ENCODE data around the gene HAL.
"Not testable (repeated sequence)": the region's sequence is repeated elsewhere in the genome, so short reads cannot be mapped to it uniquely, and the experiment has no call there.

The HAL gene

GRCh38 chr12:95970905-95971304, 25.2 kb downstream of the HAL start:
- H2AFZ ChIP-seq (ENCODE audit: low read length): no peak overlapping the region
- H3K79me2 ChIP-seq (ENCODE audit: low read length): no peaks in the 10 kb centered on the region
- H3K4me2 ChIP-seq (ENCODE audit: low read depth, low read length): no peak overlapping the region
- peaks cover 5% of the 10 kb centered on the region for H3F3A ChIP-seq (ENCODE audit: insufficient read depth, low read length)
- no peaks in the 10 kb centered on the region for H4K20me1 ChIP-seq (ENCODE audit: insufficient read depth, low read length)
- peaks cover 21% of the 10 kb centered on the region for H3K4me1 ChIP-seq (ENCODE audit: low read length)
- no peak overlapping the region for H3K27ac ChIP-seq (ENCODE audit: low read length)
- no peak for DNase-seq
- no peak overlapping the region for H3K4me3 ChIP-seq (ENCODE audit: low read length)
- no peaks in the 10 kb centered on the region for H3K9me3 ChIP-seq (replicated peaks; ENCODE audit: insufficient read depth, low read length)
- no peaks in the 10 kb centered on the region for H3K9me2 ChIP-seq (replicated peaks; ENCODE audit: insufficient read depth, low read length)
- H3K36me3 ChIP-seq (replicated peaks; ENCODE audit: insufficient read depth, low read length): no peaks in the 10 kb centered on the region
- H3K9ac ChIP-seq (ENCODE audit: low read length): no peak overlapping the region
- TF ChIP-seq CTCF (IDR thresholded peaks at IDR 0.05; ENCODE audit: low read length): no peak
- H3K27me3 ChIP-seq (replicated peaks; ENCODE audit: insufficient read depth, low read length): no peaks in the 10 kb centered on the region

GRCh38 chr12:95969116-95969515, 27.0 kb downstream of the HAL start:
- not testable (repeated sequence) for DNase-seq; H3K9me2 ChIP-seq (replicated peaks; ENCODE audit: insufficient read depth, low read length); H3K79me2 ChIP-seq (ENCODE audit: low read length); H3K4me3 ChIP-seq (ENCODE audit: low read length); H3F3A ChIP-seq (ENCODE audit: insufficient read depth, low read length); H3K27me3 ChIP-seq (replicated peaks; ENCODE audit: insufficient read depth, low read length); H3K36me3 ChIP-seq (replicated peaks; ENCODE audit: insufficient read depth, low read length); H3K27ac ChIP-seq (ENCODE audit: low read length); H3K4me2 ChIP-seq (ENCODE audit: low read depth, low read length); H3K9me3 ChIP-seq (replicated peaks; ENCODE audit: insufficient read depth, low read length); H3K9ac ChIP-seq (ENCODE audit: low read length); H2AFZ ChIP-seq (ENCODE audit: low read length); H4K20me1 ChIP-seq (ENCODE audit: insufficient read depth, low read length)
- peaks cover 21% of the 10 kb centered on the region for H3K4me1 ChIP-seq (ENCODE audit: low read length)

GRCh38 chr12:95967301-95967700, 28.8 kb downstream of the HAL start:
- no peaks in the 10 kb centered on the region for H3F3A ChIP-seq (ENCODE audit: insufficient read depth, low read length)
- no peaks in the 10 kb centered on the region for H3K36me3 ChIP-seq (replicated peaks; ENCODE audit: insufficient read depth, low read length)
- no peak for DNase-seq
- H3K9ac ChIP-seq (ENCODE audit: low read length): no peak overlapping the region
- no peak overlapping the region for H3K4me3 ChIP-seq (ENCODE audit: low read length)
- no peak overlapping the region for H3K27ac ChIP-seq (ENCODE audit: low read length)
- H2AFZ ChIP-seq (ENCODE audit: low read length): no peak overlapping the region
- no peaks in the 10 kb centered on the region for H3K9me3 ChIP-seq (replicated peaks; ENCODE audit: insufficient read depth, low read length)
- H3K4me1 ChIP-seq (ENCODE audit: low read length): peaks cover 3% of the 10 kb centered on the region
- no peak overlapping the region for H3K4me2 ChIP-seq (ENCODE audit: low read depth, low read length)
- TF ChIP-seq EZH2 (optimal IDR thresholded peaks at IDR 0.05; ENCODE audit: low read depth, low read length) (no peak), EZH2phosphoT487 (IDR thresholded peaks at IDR 0.05; ENCODE audit: low read length) (no peak), CTCF (IDR thresholded peaks at IDR 0.05; ENCODE audit: low read length) (no peak)
- H3K79me2 ChIP-seq (ENCODE audit: low read length): no peaks in the 10 kb centered on the region
- H3K9me2 ChIP-seq (replicated peaks; ENCODE audit: insufficient read depth, low read length): no peaks in the 10 kb centered on the region
- no peaks in the 10 kb centered on the region for H3K27me3 ChIP-seq (replicated peaks; ENCODE audit: insufficient read depth, low read length)
- no peaks in the 10 kb centered on the region for H4K20me1 ChIP-seq (ENCODE audit: insufficient read depth, low read length)

GRCh38 chr12:95966287-95966870, 29.8 kb downstream of the HAL start:
- Histone ChIP-seq H3K27ac (ENCODE audit: low read length) (no peak overlapping the region), H2AFZ (ENCODE audit: low read length) (no peak overlapping the region), H3K4me1 (ENCODE audit: low read length) (no peaks in the 10 kb centered on the region), H3K27me3 (replicated peaks; ENCODE audit: insufficient read depth, low read length) (no peaks in the 10 kb centered on the region), H3K9me2 (replicated peaks; ENCODE audit: insufficient read depth, low read length) (no peaks in the 10 kb centered on the region), H3K9ac (ENCODE audit: low read length) (no peak overlapping the region), H3K36me3 (replicated peaks; ENCODE audit: insufficient read depth, low read length) (no peaks in the 10 kb centered on the region), H3K4me3 (ENCODE audit: low read length) (no peak overlapping the region), H3K4me2 (ENCODE audit: low read depth, low read length) (no peak overlapping the region), H4K20me1 (ENCODE audit: insufficient read depth, low read length) (no peaks in the 10 kb centered on the region), H3K79me2 (ENCODE audit: low read length) (no peaks in the 10 kb centered on the region), H3K9me3 (replicated peaks; ENCODE audit: insufficient read depth, low read length) (no peaks in the 10 kb centered on the region), H3F3A (ENCODE audit: insufficient read depth, low read length) (no peaks in the 10 kb centered on the region)
- DNase-seq: no peak
- TF ChIP-seq EZH2 (optimal IDR thresholded peaks at IDR 0.05; ENCODE audit: low read depth, low read length): no peak
- no peak for TF ChIP-seq CTCF (IDR thresholded peaks at IDR 0.05; ENCODE audit: low read length)
- TF ChIP-seq EZH2phosphoT487 (IDR thresholded peaks at IDR 0.05; ENCODE audit: low read length): no peak
